SU-DHL-6 (cell line): ENCODE results near the gene SLC2A8.

Experiments
- H2AFZ ChIP-seq: fragments of 200-600 bp; sonication (generic); 2 replicates; pipeline ENCODE4 v1.6.1; 2014; ENCODE audit warnings: low read depth, mild to moderate bottlenecking, moderate library complexity, mixed read lengths, antibody characterized with exemption, low read length; ENCODE audit not compliant: severe bottlenecking
- H3F3A ChIP-seq: fragments of 200-600 bp; shearing (Covaris generic); 2 replicates; pipeline ENCODE4 v1.6.0; 2016; ENCODE audit warnings: antibody characterized with exemption, mild to moderate bottlenecking; ENCODE audit not compliant: insufficient read depth
- H3K27ac ChIP-seq: fragments of 200-600 bp; sonication (generic); 2 replicates; pipeline ENCODE4 v1.5.1; 2016; ENCODE audit warnings: low read depth, mild to moderate bottlenecking, low read length, moderate library complexity, mixed read lengths
- H3K27me3 ChIP-seq: fragments of 200-600 bp; sonication (generic), shearing (Covaris generic); 2 replicates; pipeline ENCODE4 v1.6.0; 2014; ENCODE audit warnings: mild to moderate bottlenecking, low read length
- H3K36me3 ChIP-seq: fragments of 200-600 bp; sonication (generic); 2 replicates; pipeline ENCODE4 v1.6.1; 2014; ENCODE audit warnings: mild to moderate bottlenecking, low read length, mixed read lengths
- H3K4me2 ChIP-seq: fragments of 300-600, 200-600 bp; shearing (Covaris generic), sonication (generic); 2 replicates; pipeline ENCODE4 v1.6.0; 2014; ENCODE audit warnings: low read length, low read depth, mild to moderate bottlenecking; ENCODE audit not compliant: poor library complexity, severe bottlenecking
- H3K4me3 ChIP-seq: fragments of 200-600 bp; sonication (generic); 2 replicates; pipeline ENCODE4 v1.5.1; 2014; ENCODE audit warnings: antibody characterized with exemption, low read length, mild to moderate bottlenecking, mixed read lengths; ENCODE audit not compliant: insufficient read depth, poor library complexity, severe bottlenecking
- H3K79me2 ChIP-seq: fragments of 200-600 bp; sonication (generic); 2 replicates; pipeline ENCODE4 v1.6.1; 2014; ENCODE audit warnings: mild to moderate bottlenecking, low read length, moderate library complexity; ENCODE audit not compliant: insufficient read depth
- H3K9ac ChIP-seq: fragments of 200-600 bp; sonication (generic); 2 replicates; pipeline ENCODE4 v1.7.0; 2014; ENCODE audit warnings: mild to moderate bottlenecking, low read length
- H3K9me2 ChIP-seq: fragments of 200-600 bp; sonication (generic); replicated peaks from 2 replicates; pipeline ENCODE4 v1.6.1; 2014; ENCODE audit warnings: low read length; ENCODE audit not compliant: insufficient read depth
- H3K9me3 ChIP-seq: fragments of 200-600 bp; sonication (generic); 2 replicates; pipeline ENCODE4 v1.6.1; 2014; ENCODE audit warnings: low read length, mixed read lengths; ENCODE audit not compliant: insufficient read depth
- H4K20me1 ChIP-seq: fragments of 200-600 bp; sonication (generic); 2 replicates; pipeline ENCODE4 v1.6.1; 2014; ENCODE audit warnings: low read depth, mild to moderate bottlenecking, antibody characterized with exemption, low read length, moderate library complexity, mixed read lengths
- EZH2phosphoT487 ChIP-seq: fragments of 200-600 bp; sonication (generic), shearing (Covaris generic); conservative IDR thresholded peaks from 2 replicates; pipeline ENCODE4 v1.6.1; 2018; ENCODE audit warnings: mild to moderate bottlenecking, antibody characterized with exemption, low read length, moderate library complexity, mixed read lengths
- TF ChIP-seq, protein P1 (sequence below): fragments of 200-600 bp; sonication (generic); IDR thresholded peaks from one replicate; pipeline ENCODE4 v1.5.1; 2017; ENCODE audit warnings: antibody characterized with exemption, mild to moderate bottlenecking, low read length, moderate library complexity; ENCODE audit not compliant: insufficient read depth, poor library complexity, severe bottlenecking

SLC2A8 gene

DNA sequence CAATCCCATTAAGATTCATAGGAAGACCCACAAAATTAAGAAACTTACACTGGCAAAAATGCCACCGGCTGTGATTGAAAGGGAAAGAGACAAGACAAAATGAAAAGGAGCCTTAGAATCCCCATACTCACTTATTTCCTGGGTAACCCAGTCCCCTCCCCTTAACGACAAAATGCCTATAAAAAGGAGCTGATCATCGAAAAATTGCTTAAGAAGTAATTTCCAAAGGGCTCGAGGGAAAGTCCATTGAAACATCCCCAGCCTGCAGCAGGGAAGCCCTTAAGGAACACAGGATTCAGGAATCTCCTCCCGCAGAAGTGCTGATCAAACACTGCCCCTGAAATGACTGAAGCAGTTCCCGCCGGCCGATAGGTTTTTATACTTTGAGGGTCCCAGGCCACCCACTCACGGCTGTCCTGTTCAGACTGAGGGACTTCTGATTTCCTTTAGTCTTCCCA, 26.5 kb downstream of the SLC2A8 start:
- Histone ChIP-seq H3K9me3 (no peaks in the 10 kb centered on the region), H3F3A (no peaks in the 10 kb centered on the region), H2AFZ (peak overlapping the region; percentile 90), H3K4me2 (peak overlapping the region; percentile 84), H4K20me1 (no peaks in the 10 kb centered on the region), H3K79me2 (peaks cover 39% of the 10 kb centered on the region), H3K36me3 (no peaks in the 10 kb centered on the region), H3K27me3 (no peaks in the 10 kb centered on the region), H3K4me3 (peak overlapping the region; percentile 64), H3K9ac (peak overlapping the region; percentile 93), H3K9me2 (no peaks in the 10 kb centered on the region), H3K27ac (peak overlapping the region; percentile 58)
- TF ChIP-seq, protein P1, sequence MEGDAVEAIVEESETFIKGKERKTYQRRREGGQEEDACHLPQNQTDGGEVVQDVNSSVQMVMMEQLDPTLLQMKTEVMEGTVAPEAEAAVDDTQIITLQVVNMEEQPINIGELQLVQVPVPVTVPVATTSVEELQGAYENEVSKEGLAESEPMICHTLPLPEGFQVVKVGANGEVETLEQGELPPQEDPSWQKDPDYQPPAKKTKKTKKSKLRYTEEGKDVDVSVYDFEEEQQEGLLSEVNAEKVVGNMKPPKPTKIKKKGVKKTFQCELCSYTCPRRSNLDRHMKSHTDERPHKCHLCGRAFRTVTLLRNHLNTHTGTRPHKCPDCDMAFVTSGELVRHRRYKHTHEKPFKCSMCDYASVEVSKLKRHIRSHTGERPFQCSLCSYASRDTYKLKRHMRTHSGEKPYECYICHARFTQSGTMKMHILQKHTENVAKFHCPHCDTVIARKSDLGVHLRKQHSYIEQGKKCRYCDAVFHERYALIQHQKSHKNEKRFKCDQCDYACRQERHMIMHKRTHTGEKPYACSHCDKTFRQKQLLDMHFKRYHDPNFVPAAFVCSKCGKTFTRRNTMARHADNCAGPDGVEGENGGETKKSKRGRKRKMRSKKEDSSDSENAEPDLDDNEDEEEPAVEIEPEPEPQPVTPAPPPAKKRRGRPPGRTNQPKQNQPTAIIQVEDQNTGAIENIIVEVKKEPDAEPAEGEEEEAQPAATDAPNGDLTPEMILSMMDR, result no peak
- no peak for TF ChIP-seq EZH2phosphoT487

GRCh38 chr9:127423934-127424675, 27.1 kb downstream of the SLC2A8 start, which contains the start of gene ZNF79:
TSS of gene ZNF79 (plus strand) at chr9:127424382. CDS start at chr9:127424788, 406 bp downstream.
- Histone ChIP-seq H3K79me2 (peaks cover 39% of the 10 kb centered on the region), H3K9me2 (no peaks in the 10 kb centered on the region), H3K27ac (peak within 1 kb of the TSS; percentile 58), H3K9me3 (no peaks in the 10 kb centered on the region), H3K27me3 (no peaks in the 10 kb centered on the region), H4K20me1 (no peaks in the 10 kb centered on the region), H3K36me3 (no peaks in the 10 kb centered on the region), H3K9ac (peak within 1 kb of the TSS; percentile 93), H3F3A (no peaks in the 10 kb centered on the region), H3K4me3 (peak within 1 kb of the TSS; percentile 64), H3K4me2 (peak within 1 kb of the TSS; percentile 84), H2AFZ (peak within 1 kb of the TSS; percentile 90)
- TF ChIP-seq EZH2phosphoT487, result no peak
- TF ChIP-seq, protein P1, result no peak

GRCh38 chr9:127424676-127424999, 27.7 kb downstream of the SLC2A8 start:
- H3F3A ChIP-seq, result no peaks in the 10 kb centered on the region
- no peaks in the 10 kb centered on the region for H3K27me3 ChIP-seq
- TF ChIP-seq EZH2phosphoT487, result no peak
- TF ChIP-seq, protein P1, result no peak
- H3K79me2 ChIP-seq, result peaks cover 39% of the 10 kb centered on the region
- H3K4me2 ChIP-seq, result peak overlapping the region; percentile 84
- H3K9ac ChIP-seq, result peak overlapping the region; percentile 93
- H4K20me1 ChIP-seq, result no peaks in the 10 kb centered on the region
- H3K4me3 ChIP-seq, result peak overlapping the region; percentile 64
- peak overlapping the region; percentile 90 for H2AFZ ChIP-seq
- H3K9me2 ChIP-seq, result no peaks in the 10 kb centered on the region
- H3K9me3 ChIP-seq, result no peaks in the 10 kb centered on the region
- peak overlapping the region; percentile 58; the same call in 1 of the 2 replicates for H3K27ac ChIP-seq
- no peaks in the 10 kb centered on the region for H3K36me3 ChIP-seq
